ENCODE data around the gene PDZD8.
"Not testable (repeated sequence)": the region's sequence is repeated elsewhere in the genome, so short reads cannot be mapped to it uniquely, and the experiment has no call there.

The PDZD8 gene

GRCh38 chr10:117241541-117242462 is 133.4 kb downstream of the PDZD8 start:
- Histone ChIP-seq H3K36me3 (ENCODE audit: control insufficient read depth, insufficient read depth, low read length) (no peaks in the 10 kb centered on the region), H3K9ac (ENCODE audit: low read length) (no peak overlapping the region), H3K27me3 (ENCODE audit: control insufficient read depth, insufficient read depth, low read length) (peaks cover 73% of the 10 kb centered on the region), H3K4me1 (ENCODE audit: control insufficient read depth, insufficient read depth, low read length) (no peaks in the 10 kb centered on the region; the same call in 1 of the 2 replicates), H3K9me3 (ENCODE audit: control insufficient read depth, insufficient read depth, low read depth, low read length) (no peaks in the 10 kb centered on the region), H3K4me3 (ENCODE audit: low read depth, low read length) (peak overlapping the region; percentile 66), H3K27ac (ENCODE audit: low read depth, low read length) (no peak overlapping the region)

- Histone ChIP-seq H3K36me3 (ENCODE audit: control insufficient read depth, insufficient read depth, low read length) (no peaks in the 10 kb centered on the region), H3K9ac (ENCODE audit: low read length) (no peak within 1 kb of the TSS), H3K27me3 (ENCODE audit: control insufficient read depth, insufficient read depth, low read length) (peaks cover 81% of the 10 kb centered on the region), H3K4me1 (ENCODE audit: control insufficient read depth, insufficient read depth, low read length) (no peaks in the 10 kb centered on the region; the same call in 1 of the 2 replicates), H3K9me3 (ENCODE audit: control insufficient read depth, insufficient read depth, low read depth, low read length) (no peaks in the 10 kb centered on the region), H3K27ac (ENCODE audit: low read depth, low read length) (no peak within 1 kb of the TSS), H3K4me3 (ENCODE audit: low read depth, low read length) (peak within 1 kb of the TSS; percentile 66)
Observed at GRCh38 chr10:117240621-117241529, 134.4 kb downstream of the PDZD8 start, which contains the start of gene SLC18A2. TSS of gene SLC18A2 (plus strand) at chr10:117241114. CDS start at chr10:117241694, 580 bp downstream.

GRCh38 chr10:117239721-117240620 is 135.3 kb downstream of the PDZD8 start:
- Histone ChIP-seq H3K4me1 (ENCODE audit: control insufficient read depth, insufficient read depth, low read length) (no peaks in the 10 kb centered on the region; the same call in 1 of the 2 replicates), H3K36me3 (ENCODE audit: control insufficient read depth, insufficient read depth, low read length) (no peaks in the 10 kb centered on the region), H3K9ac (ENCODE audit: low read length) (no peak overlapping the region), H3K4me3 (ENCODE audit: low read depth, low read length) (peak overlapping the region; percentile 66), H3K9me3 (ENCODE audit: control insufficient read depth, insufficient read depth, low read depth, low read length) (no peaks in the 10 kb centered on the region), H3K27ac (ENCODE audit: low read depth, low read length) (no peak overlapping the region), H3K27me3 (ENCODE audit: control insufficient read depth, insufficient read depth, low read length) (peaks cover 81% of the 10 kb centered on the region)

- no peaks in the 10 kb centered on the region for H3K36me3 ChIP-seq (ENCODE audit: control insufficient read depth, insufficient read depth, low read length)
- H3K27me3 ChIP-seq (ENCODE audit: control insufficient read depth, insufficient read depth, low read length) = peaks cover 73% of the 10 kb centered on the region
- H3K9me3 ChIP-seq (ENCODE audit: control insufficient read depth, insufficient read depth, low read depth, low read length) = no peaks in the 10 kb centered on the region
- H3K9ac ChIP-seq (ENCODE audit: low read length) = no peak overlapping the region
- no peaks in the 10 kb centered on the region; the same call in 1 of the 2 replicates for H3K4me1 ChIP-seq (ENCODE audit: control insufficient read depth, insufficient read depth, low read length)
- no peak overlapping the region for H3K4me3 ChIP-seq (ENCODE audit: low read depth, low read length)
- no peak overlapping the region for H3K27ac ChIP-seq (ENCODE audit: low read depth, low read length)
Observed at GRCh38 chr10:117239051-117239450, 136.2 kb downstream of the PDZD8 start.

GRCh38 chr10:117237401-117237991 is 137.7 kb downstream of the PDZD8 start:
- Histone ChIP-seq H3K27ac (ENCODE audit: low read depth, low read length) (no peak overlapping the region), H3K9me3 (ENCODE audit: control insufficient read depth, insufficient read depth, low read depth, low read length) (no peaks in the 10 kb centered on the region), H3K36me3 (ENCODE audit: control insufficient read depth, insufficient read depth, low read length) (no peaks in the 10 kb centered on the region), H3K9ac (ENCODE audit: low read length) (no peak overlapping the region), H3K4me1 (ENCODE audit: control insufficient read depth, insufficient read depth, low read length) (no peaks in the 10 kb centered on the region; the same call in 1 of the 2 replicates), H3K4me3 (ENCODE audit: low read depth, low read length) (no peak overlapping the region), H3K27me3 (ENCODE audit: control insufficient read depth, insufficient read depth, low read length) (peaks cover 63% of the 10 kb centered on the region)

- not testable (repeated sequence) for H3K9ac ChIP-seq (ENCODE audit: low read length); H3K4me3 ChIP-seq (ENCODE audit: low read depth, low read length); H3K9me3 ChIP-seq (ENCODE audit: control insufficient read depth, insufficient read depth, low read depth, low read length); H3K27ac ChIP-seq (ENCODE audit: low read depth, low read length); H3K36me3 ChIP-seq (ENCODE audit: control insufficient read depth, insufficient read depth, low read length); H3K4me1 ChIP-seq (ENCODE audit: control insufficient read depth, insufficient read depth, low read length)
- peaks cover 22% of the 10 kb centered on the region for H3K27me3 ChIP-seq (ENCODE audit: control insufficient read depth, insufficient read depth, low read length)
Observed at GRCh38 chr10:117230107-117230506, 145.1 kb downstream of the PDZD8 start.

GRCh38 chr10:117228210-117228609 is 147.0 kb downstream of the PDZD8 start:
- Histone ChIP-seq H3K27me3 (ENCODE audit: control insufficient read depth, insufficient read depth, low read length) (peaks cover 16% of the 10 kb centered on the region), H3K9ac (ENCODE audit: low read length) (no peak overlapping the region), H3K9me3 (ENCODE audit: control insufficient read depth, insufficient read depth, low read depth, low read length) (0 out of 2 replicates have a peak, but pooled peaks cover 8% of the 10 kb centered on the region), H3K36me3 (ENCODE audit: control insufficient read depth, insufficient read depth, low read length) (no peaks in the 10 kb centered on the region), H3K4me1 (ENCODE audit: control insufficient read depth, insufficient read depth, low read length) (no peaks in the 10 kb centered on the region), H3K4me3 (ENCODE audit: low read depth, low read length) (no peak overlapping the region), H3K27ac (ENCODE audit: low read depth, low read length) (no peak overlapping the region)
